ENCODE data around the gene GNG7.

GNG7 gene

DNA sequence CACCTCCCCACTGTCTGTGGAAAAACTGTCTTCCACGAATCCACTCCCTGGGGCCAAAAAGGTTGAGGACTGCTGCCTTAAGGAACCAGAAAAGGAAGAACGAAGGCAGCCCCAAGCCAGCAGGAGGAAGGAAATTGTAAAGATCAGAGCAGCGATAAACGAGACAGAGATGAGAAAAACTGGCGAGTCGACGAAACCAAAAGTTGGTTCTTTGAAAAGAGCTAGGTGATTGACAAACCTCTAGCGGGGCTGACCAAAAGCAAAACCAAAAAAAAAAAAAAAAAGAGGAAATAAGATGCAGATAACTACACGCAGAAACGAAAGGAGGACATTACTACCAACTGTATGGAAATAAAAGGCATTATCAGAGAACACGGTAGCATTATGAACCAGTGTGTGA lies 149.6 kb downstream of the GNG7 start:
- no peaks in the 10 kb centered on the region for H3K79me2 ChIP-seq
- H3K4me2 ChIP-seq (ENCODE audit: low read length), result peak overlapping the region; percentile 78
- H2AFZ ChIP-seq, result peak overlapping the region; percentile 23
- no peak overlapping the region for H3K9ac ChIP-seq
- no peaks in the 10 kb centered on the region for H3K36me3 ChIP-seq (ENCODE audit: control insufficient read depth, insufficient read depth, low read length)
- no peaks in the 10 kb centered on the region for H3K27me3 ChIP-seq (ENCODE audit: control insufficient read depth, insufficient read depth, low read length)
- no peaks in the 10 kb centered on the region for H3K9me3 ChIP-seq (ENCODE audit: control insufficient read depth, low read length)
- TF ChIP-seq, protein P1, sequence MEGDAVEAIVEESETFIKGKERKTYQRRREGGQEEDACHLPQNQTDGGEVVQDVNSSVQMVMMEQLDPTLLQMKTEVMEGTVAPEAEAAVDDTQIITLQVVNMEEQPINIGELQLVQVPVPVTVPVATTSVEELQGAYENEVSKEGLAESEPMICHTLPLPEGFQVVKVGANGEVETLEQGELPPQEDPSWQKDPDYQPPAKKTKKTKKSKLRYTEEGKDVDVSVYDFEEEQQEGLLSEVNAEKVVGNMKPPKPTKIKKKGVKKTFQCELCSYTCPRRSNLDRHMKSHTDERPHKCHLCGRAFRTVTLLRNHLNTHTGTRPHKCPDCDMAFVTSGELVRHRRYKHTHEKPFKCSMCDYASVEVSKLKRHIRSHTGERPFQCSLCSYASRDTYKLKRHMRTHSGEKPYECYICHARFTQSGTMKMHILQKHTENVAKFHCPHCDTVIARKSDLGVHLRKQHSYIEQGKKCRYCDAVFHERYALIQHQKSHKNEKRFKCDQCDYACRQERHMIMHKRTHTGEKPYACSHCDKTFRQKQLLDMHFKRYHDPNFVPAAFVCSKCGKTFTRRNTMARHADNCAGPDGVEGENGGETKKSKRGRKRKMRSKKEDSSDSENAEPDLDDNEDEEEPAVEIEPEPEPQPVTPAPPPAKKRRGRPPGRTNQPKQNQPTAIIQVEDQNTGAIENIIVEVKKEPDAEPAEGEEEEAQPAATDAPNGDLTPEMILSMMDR (IDR thresholded peaks at IDR 0.05), result no peak
- peak overlapping the region; percentile 52 for H3K4me3 ChIP-seq (ENCODE audit: low read depth, low read length)
- H3K4me1 ChIP-seq, result no peaks in the 10 kb centered on the region
- no peak overlapping the region for H3K27ac ChIP-seq

DNA sequence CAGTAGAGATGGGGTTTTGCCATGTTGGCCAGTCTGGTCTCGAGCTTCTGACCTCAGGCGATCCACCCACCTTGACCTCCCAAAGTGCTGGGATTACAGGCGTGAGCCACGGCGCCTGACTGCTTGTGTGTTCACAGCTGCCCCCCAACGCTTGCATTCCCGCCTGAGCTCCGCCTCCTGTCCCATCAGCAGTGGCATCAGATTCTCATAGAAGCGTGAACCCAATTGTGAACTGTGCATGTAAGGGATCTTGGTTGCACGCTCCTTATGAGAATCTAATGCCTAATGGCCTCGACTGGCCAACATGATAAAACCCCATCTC lies 150.7 kb downstream of the GNG7 start:
- TF ChIP-seq, protein P1 (IDR thresholded peaks at IDR 0.05), result no peak
- H3K36me3 ChIP-seq (ENCODE audit: control insufficient read depth, insufficient read depth, low read length), result no peaks in the 10 kb centered on the region
- H3K4me3 ChIP-seq (ENCODE audit: low read depth, low read length), result no peak overlapping the region
- H3K4me2 ChIP-seq (ENCODE audit: low read length), result no peak overlapping the region
- H3K79me2 ChIP-seq, result no peaks in the 10 kb centered on the region
- H3K9me3 ChIP-seq (ENCODE audit: control insufficient read depth, low read length), result no peaks in the 10 kb centered on the region
- no peaks in the 10 kb centered on the region for H3K4me1 ChIP-seq
- no peak overlapping the region for H3K9ac ChIP-seq
- H3K27me3 ChIP-seq (ENCODE audit: control insufficient read depth, insufficient read depth, low read length), result no peaks in the 10 kb centered on the region
- H2AFZ ChIP-seq, result no peak overlapping the region
- no peak overlapping the region for H3K27ac ChIP-seq

DNA sequence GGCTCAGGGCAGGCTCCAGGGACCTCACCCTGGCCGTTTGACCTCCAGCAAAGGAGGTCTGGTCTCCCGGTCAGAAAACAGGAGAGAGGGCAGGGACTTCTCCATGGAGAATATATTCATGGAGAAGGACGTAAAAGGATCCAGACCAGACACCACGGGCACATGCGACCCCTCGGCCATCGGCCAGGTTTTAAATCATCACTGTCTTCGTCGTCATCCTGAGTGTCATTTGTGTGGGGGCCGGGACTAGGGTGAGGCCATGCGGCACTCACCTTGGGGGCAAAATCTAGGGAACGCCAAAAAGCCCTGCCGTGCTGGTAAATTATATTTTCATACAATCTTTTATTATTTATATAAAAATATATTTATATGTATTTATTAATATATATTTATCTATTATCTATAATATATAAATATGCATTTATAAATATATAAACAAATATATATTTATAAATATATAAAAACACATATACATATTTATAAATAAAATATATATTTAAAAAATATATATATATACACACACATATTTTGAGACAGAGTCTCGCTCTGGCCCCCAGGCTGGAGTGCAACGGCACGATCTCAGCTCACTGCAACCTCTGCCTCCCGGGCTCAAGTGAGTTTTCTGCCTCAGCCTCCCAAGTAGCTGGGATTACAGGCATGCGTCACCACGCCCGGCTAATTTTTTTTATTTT lies 151.2 kb downstream of the GNG7 start:
- Histone ChIP-seq H3K4me1 (no peaks in the 10 kb centered on the region), H3K27me3 (ENCODE audit: control insufficient read depth, insufficient read depth, low read length) (no peaks in the 10 kb centered on the region), H3K4me2 (ENCODE audit: low read length) (no peak overlapping the region), H3K9me3 (ENCODE audit: control insufficient read depth, low read length) (no peaks in the 10 kb centered on the region), H3K9ac (no peak overlapping the region), H3K36me3 (ENCODE audit: control insufficient read depth, insufficient read depth, low read length) (no peaks in the 10 kb centered on the region), H3K79me2 (no peaks in the 10 kb centered on the region), H3K27ac (no peak overlapping the region), H2AFZ (no peak overlapping the region), H3K4me3 (ENCODE audit: low read depth, low read length) (no peak overlapping the region)
- TF ChIP-seq, protein P1 (IDR thresholded peaks at IDR 0.05), result no peak

DNA sequence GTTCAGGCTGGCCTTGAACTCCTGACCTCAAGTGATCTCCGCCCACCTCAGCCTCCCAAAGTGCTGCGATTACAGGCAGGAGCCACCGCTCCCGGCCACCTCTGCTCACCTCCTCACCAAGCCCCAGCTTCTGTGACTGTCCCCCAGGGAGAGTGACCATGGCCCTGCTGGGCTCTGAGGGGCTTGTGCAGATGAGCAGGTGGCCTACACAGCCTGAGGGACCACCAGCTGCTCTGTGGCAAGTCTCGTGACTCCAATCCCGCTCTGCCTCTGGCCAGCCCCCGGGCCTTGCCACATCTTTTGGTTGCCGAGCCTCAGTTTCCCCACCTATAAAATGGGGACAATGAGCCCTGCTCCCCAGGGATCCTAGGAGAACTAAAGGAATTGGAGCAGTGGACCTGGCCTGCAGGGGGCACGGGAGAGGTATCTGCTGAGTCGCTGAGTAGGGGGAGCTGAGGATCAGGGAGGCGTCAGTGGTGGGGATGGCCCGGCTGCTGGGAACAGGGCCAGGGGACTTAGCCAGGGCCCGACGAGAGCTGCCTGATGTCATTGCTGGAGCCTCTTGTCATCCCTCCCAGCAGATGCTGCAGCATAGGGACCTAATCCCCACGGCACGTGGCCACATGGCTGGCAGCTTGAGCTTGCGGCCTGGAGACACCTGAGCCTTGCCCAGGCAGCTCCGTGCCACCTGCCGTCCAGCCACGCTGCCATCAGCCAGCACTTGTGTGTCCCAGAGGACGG lies 151.9 kb downstream of the GNG7 start:
- Histone ChIP-seq H3K27ac (peak overlapping the region; percentile 32), H3K4me2 (ENCODE audit: low read length) (no peak overlapping the region), H3K27me3 (ENCODE audit: control insufficient read depth, insufficient read depth, low read length) (no peaks in the 10 kb centered on the region), H3K79me2 (no peaks in the 10 kb centered on the region), H3K4me1 (no peaks in the 10 kb centered on the region), H3K9ac (no peak overlapping the region), H3K9me3 (ENCODE audit: control insufficient read depth, low read length) (no peaks in the 10 kb centered on the region), H3K36me3 (ENCODE audit: control insufficient read depth, insufficient read depth, low read length) (no peaks in the 10 kb centered on the region), H2AFZ (no peak overlapping the region), H3K4me3 (ENCODE audit: low read depth, low read length) (no peak overlapping the region)
- TF ChIP-seq, protein P1 (IDR thresholded peaks at IDR 0.05), result no peak

Measured in parathyroid adenoma (tissue), 2 donors.